Keratinocyte (primary cell): ENCODE data around the gene PLA2G4D. TPM values are rescaled to one million over a fixed set of nuclear protein-coding genes. Genes with fewer than 3 reads are reported as not detected.

Experiments
- DNase-seq: peaks from one replicate; pipeline ENCODE4 v3.0.0-alpha.2; 2011; ENCODE audit warnings: low read depth, missing footprints, low spot score
- FAIRE-seq: peaks from 2 replicates; lab custom pipeline; 2011; peaks lifted over from hg19 to GRCh38; lab: Jason Lieb, UNC
- H2AFZ ChIP-seq: 2 replicates; pipeline ENCODE4 v1.6.0; 2012; ENCODE audit warnings: low read length, control low read depth, inconsistent platforms; ENCODE audit not compliant: control insufficient read depth
- H3K27ac ChIP-seq: 2 replicates; pipeline ENCODE4 v1.5.1; 2011; ENCODE audit warnings: low read length; ENCODE audit not compliant: control insufficient read depth, insufficient read depth
- H3K27me3 ChIP-seq: 3 replicates; pipeline ENCODE4 v1.6.0; 2011; ENCODE audit warnings: low read length; ENCODE audit not compliant: control insufficient read depth, insufficient read depth; ENCODE audit errors: extremely low read depth
- H3K36me3 ChIP-seq, 2 experiments: 2 replicates in 1 of 2; 3 replicates in 1 of 2; pipeline ENCODE4 v1.5.1; 2011; ENCODE audit warnings: low read length in 2 of 2, mild to moderate bottlenecking in 1 of 2; ENCODE audit not compliant: control insufficient read depth in 2 of 2, insufficient read depth in 2 of 2; ENCODE audit errors: extremely low read depth in 1 of 2
- H3K4me1 ChIP-seq: 3 replicates; pipeline ENCODE4 v1.5.1; 2011; ENCODE audit warnings: low read length; ENCODE audit not compliant: control insufficient read depth, insufficient read depth; ENCODE audit errors: extremely low read depth
- H3K4me2 ChIP-seq: 3 replicates; pipeline ENCODE4 v1.6.0; 2011; ENCODE audit warnings: low read depth, low read length; ENCODE audit not compliant: control insufficient read depth, insufficient read depth; ENCODE audit errors: extremely low read depth
- H3K4me3 ChIP-seq, 3 experiments: fragments of 200-600 bp in 1 of 3; sonication (generic) in 1 of 3; 2 replicates in 2 of 3; 3 replicates in 1 of 3; pipeline ENCODE4 v1.5.1; 2011 to 2016; ENCODE audit warnings: low read length in 3 of 3, mild to moderate bottlenecking in 3 of 3, control low read depth in 2 of 3, inconsistent platforms in 1 of 3, low read depth in 1 of 3, mixed read lengths in 1 of 3, mixed run types in 1 of 3, moderate library complexity in 1 of 3; ENCODE audit not compliant: control insufficient read depth in 2 of 3, insufficient read depth in 2 of 3; ENCODE audit errors: extremely low read depth in 1 of 3
- H3K79me2 ChIP-seq: 2 replicates; pipeline ENCODE4 v1.6.0; 2012; ENCODE audit warnings: low read length; ENCODE audit not compliant: control insufficient read depth, insufficient read depth
- H3K9ac ChIP-seq: 3 replicates; pipeline ENCODE4 v1.6.0; 2011; ENCODE audit warnings: low read length; ENCODE audit not compliant: control insufficient read depth, insufficient read depth; ENCODE audit errors: extremely low read depth
- H3K9me1 ChIP-seq: 3 replicates; pipeline ENCODE4 v1.6.0; 2011; ENCODE audit warnings: low read length; ENCODE audit not compliant: control insufficient read depth, insufficient read depth; ENCODE audit errors: extremely low read depth
- H3K9me3 ChIP-seq: 2 replicates; pipeline ENCODE4 v1.5.1; 2012; ENCODE audit warnings: low read depth, low read length; ENCODE audit not compliant: control insufficient read depth
- H4K20me1 ChIP-seq: 3 replicates; pipeline ENCODE4 v1.6.0; 2011; ENCODE audit warnings: low read length; ENCODE audit not compliant: control insufficient read depth, insufficient read depth; ENCODE audit errors: extremely low read depth
- EZH2 ChIP-seq: IDR thresholded peaks from one replicate; pipeline ENCODE4 v1.6.1; 2012; ENCODE audit warnings: inconsistent platforms, mild to moderate bottlenecking, low read length, moderate library complexity
- dilution Hi-C: fragments of 300-500 bp; cut with MboI; formaldehyde crosslinking; loops from one replicate; pipeline ENCODE4 v1.7.0; 2020; ENCODE audit warnings: low sequenced_read_pairs; ENCODE audit not compliant: extremely low pct_ligation_motif_present
- polyA plus RNA-seq, 5 experiments: library from polyadenylated mRNA; depleted of rRNA in 3 of 5; stranded (reverse) in 3 of 5; stranded (forward) in 1 of 5; unstranded in 1 of 5; fragments of >200 nt; gene quantifications; 1 replicate in 1 of 5; 2 replicates in 3 of 5; 3 replicates in 1 of 5; pipeline versions ENCODE4 v1.2.1 to v1.2.3, GENCODE V29; 2011 to 2012; ENCODE audit warnings: missing spikeins in 2 of 5, low read depth in 1 of 5, low replicate concordance in 1 of 5
- TF ChIP-seq, protein P1 (sequence below), 3 experiments: IDR thresholded peaks in 1 of 3; conservative IDR thresholded peaks in 1 of 3; optimal IDR thresholded peaks in 1 of 3; 2 replicates in 2 of 3; 3 replicates in 1 of 3; pipeline versions ENCODE3 to v1.5.1; 2011; ENCODE audit warnings: low read length in 3 of 3, mild to moderate bottlenecking in 3 of 3, moderate library complexity in 2 of 3, control low read depth in 1 of 3, inconsistent platforms in 1 of 3; ENCODE audit not compliant: insufficient read depth in 2 of 3; ENCODE audit errors: extremely low read depth in 1 of 3

PLA2G4D gene
- polyA plus RNA-seq, 1 donor (not counting 4 experiments of a cell fraction or from before 2014, with no cell fraction given): 0.69 TPM

DNA sequence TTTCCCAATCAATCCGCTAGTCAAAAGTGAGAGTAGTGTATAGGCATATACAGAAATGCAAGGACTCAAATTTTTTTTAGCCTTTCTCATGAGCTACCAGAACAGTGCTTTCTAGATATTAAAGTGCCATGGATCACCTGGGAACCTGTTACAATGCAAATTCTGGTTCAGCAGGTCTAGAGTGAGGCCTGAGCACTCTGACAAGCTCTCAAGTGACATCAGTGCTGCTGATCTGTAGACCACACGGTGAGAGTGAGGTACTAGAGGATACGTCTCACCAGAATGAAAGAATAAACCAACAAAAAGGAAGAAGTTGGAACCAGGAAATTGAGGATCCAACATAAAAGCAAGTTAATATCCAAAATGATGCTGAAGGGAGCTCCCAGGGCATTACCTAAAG, 16.0 kb upstream of the PLA2G4D start:
- dilution Hi-C loops: no loop called here
- TF ChIP-seq, protein P1, sequence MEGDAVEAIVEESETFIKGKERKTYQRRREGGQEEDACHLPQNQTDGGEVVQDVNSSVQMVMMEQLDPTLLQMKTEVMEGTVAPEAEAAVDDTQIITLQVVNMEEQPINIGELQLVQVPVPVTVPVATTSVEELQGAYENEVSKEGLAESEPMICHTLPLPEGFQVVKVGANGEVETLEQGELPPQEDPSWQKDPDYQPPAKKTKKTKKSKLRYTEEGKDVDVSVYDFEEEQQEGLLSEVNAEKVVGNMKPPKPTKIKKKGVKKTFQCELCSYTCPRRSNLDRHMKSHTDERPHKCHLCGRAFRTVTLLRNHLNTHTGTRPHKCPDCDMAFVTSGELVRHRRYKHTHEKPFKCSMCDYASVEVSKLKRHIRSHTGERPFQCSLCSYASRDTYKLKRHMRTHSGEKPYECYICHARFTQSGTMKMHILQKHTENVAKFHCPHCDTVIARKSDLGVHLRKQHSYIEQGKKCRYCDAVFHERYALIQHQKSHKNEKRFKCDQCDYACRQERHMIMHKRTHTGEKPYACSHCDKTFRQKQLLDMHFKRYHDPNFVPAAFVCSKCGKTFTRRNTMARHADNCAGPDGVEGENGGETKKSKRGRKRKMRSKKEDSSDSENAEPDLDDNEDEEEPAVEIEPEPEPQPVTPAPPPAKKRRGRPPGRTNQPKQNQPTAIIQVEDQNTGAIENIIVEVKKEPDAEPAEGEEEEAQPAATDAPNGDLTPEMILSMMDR (optimal IDR thresholded peaks at IDR 0.05 in 1 of 3, IDR thresholded peaks at IDR 0.05 in 1 of 3, conservative IDR thresholded peaks at IDR 0.05 in 1 of 3; ENCODE audit: extremely low read depth in 1 of 3, insufficient read depth in 2 of 3, low read length in 3 of 3): no peak
- no peak for TF ChIP-seq EZH2
- no peaks in the 10 kb centered on the region for H3K36me3 ChIP-seq
- peaks cover 6% of the 10 kb centered on the region for H3K4me1 ChIP-seq
- no peaks in the 10 kb centered on the region for H3K9me3 ChIP-seq
- H3K9ac ChIP-seq: no peak overlapping the region
- no peak overlapping the region for H2AFZ ChIP-seq
- DNase-seq (no peak), FAIRE-seq (no peak)
- H3K27me3 ChIP-seq: no peaks in the 10 kb centered on the region
- no peaks in the 10 kb centered on the region for H3K79me2 ChIP-seq
- no peaks in the 10 kb centered on the region for H4K20me1 ChIP-seq
- H3K4me3 ChIP-seq: no peak overlapping the region
- no peak overlapping the region for H3K27ac ChIP-seq
- no peak overlapping the region for H3K4me2 ChIP-seq
- no peaks in the 10 kb centered on the region for H3K9me1 ChIP-seq

DNA sequence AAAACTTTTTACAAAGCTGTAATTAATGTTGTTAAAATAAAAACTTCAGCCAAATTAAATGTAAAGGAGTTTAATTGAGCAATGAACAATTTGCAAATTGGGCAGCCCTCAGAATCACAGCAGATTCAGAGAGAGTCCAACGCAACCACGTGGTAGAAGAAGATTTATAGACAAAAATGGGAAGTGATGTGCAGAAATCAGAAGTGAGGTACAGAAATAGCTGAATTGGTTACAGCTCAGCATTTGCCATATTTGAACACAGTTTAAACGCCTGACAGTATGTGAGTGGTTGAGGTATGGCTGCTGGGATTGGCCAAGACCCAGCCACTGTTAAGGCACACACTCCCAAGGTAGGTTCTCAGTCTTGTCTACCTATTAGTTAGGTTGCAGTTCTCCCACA, 14.4 kb upstream of the PLA2G4D start:
- Histone ChIP-seq H3K9ac (no peak overlapping the region), H3K36me3 (no peaks in the 10 kb centered on the region), H3K4me2 (no peak overlapping the region), H3K4me1 (peaks cover 6% of the 10 kb centered on the region), H2AFZ (no peak overlapping the region), H3K9me1 (no peaks in the 10 kb centered on the region), H3K79me2 (no peaks in the 10 kb centered on the region), H3K4me3 (no peak overlapping the region), H3K9me3 (no peaks in the 10 kb centered on the region), H3K27ac (no peak overlapping the region), H4K20me1 (no peaks in the 10 kb centered on the region), H3K27me3 (no peaks in the 10 kb centered on the region)
- dilution Hi-C loops: no loop called here
- DNase-seq (no peak), FAIRE-seq (no peak)
- TF ChIP-seq, protein P1 (optimal IDR thresholded peaks at IDR 0.05 in 1 of 3, IDR thresholded peaks at IDR 0.05 in 1 of 3, conservative IDR thresholded peaks at IDR 0.05 in 1 of 3; ENCODE audit: extremely low read depth in 1 of 3, insufficient read depth in 2 of 3, low read length in 3 of 3): no peak
- TF ChIP-seq EZH2: no peak
